CD4-positive, alpha-beta T cell (primary cell): ENCODE measurements around the gene ZNF23. TPM values are rescaled to one million over a fixed set of nuclear protein-coding genes. Genes with fewer than 3 reads are reported as not detected.

Experiments used
- ATAC-seq: fragments of 200-7000 bp; cut with Tn5 transposase; one replicate; pipeline ENCODE4 v1.10.0; 2022; ENCODE audit warnings: mild to moderate bottlenecking; ENCODE audit not compliant: poor library complexity
- CTCF ChIA-PET: fragments of 350-600 bp; sonication (Branson Sonifier 250); formaldehyde crosslinking; loops from one replicate; lab custom pipeline; 2021; ENCODE audit warnings: antibody characterized with exemption, inconsistent platforms; lab: Charles Lee
- POLR2A ChIA-PET: fragments of 350-600 bp; sonication (Branson Sonifier 250); formaldehyde crosslinking; loops from one replicate; lab custom pipeline; 2021; ENCODE audit warnings: antibody characterized with exemption, inconsistent platforms; lab: Charles Lee
- DNase-seq, 14 experiments: peaks; one replicate each; pipeline ENCODE4 v3.0.0-alpha.2; 2013 to 2020; ENCODE audit warnings: mixed read lengths in 2 of 14
- H3K27ac ChIP-seq, 2 donors: one replicate each; pipeline versions ENCODE4 v1.5.1 to v1.7.0; 2013; ENCODE audit warnings: low read length in 2 of 2, low read depth in 1 of 2, mild to moderate bottlenecking in 1 of 2
- H3K27me3 ChIP-seq, 2 experiments: 1 replicate in 1 of 2; 2 replicates in 1 of 2; pipeline versions ENCODE4 v1.6.1 to v1.7.0; 2013; ENCODE audit warnings: low read length in 2 of 2, control low read depth in 1 of 2, mild to moderate bottlenecking in 1 of 2, moderate library complexity in 1 of 2; ENCODE audit not compliant: insufficient read depth in 2 of 2, control insufficient read depth in 1 of 2
- H3K36me3 ChIP-seq: one replicate; pipeline ENCODE4 v1.6.1; 2013; ENCODE audit warnings: low read length, control low read depth; ENCODE audit not compliant: insufficient read depth
- H3K4me1 ChIP-seq: one replicate; pipeline ENCODE4 v1.6.1; 2013; ENCODE audit warnings: low read length, control low read depth; ENCODE audit not compliant: insufficient read depth
- H3K4me3 ChIP-seq: one replicate; pipeline ENCODE4 v1.5.1; 2013; ENCODE audit warnings: mild to moderate bottlenecking, low read length, moderate library complexity
- H3K9me3 ChIP-seq, 2 experiments: 1 replicate in 1 of 2; 2 replicates in 1 of 2; pipeline versions ENCODE4 v1.6.1 to v1.7.0; 2013; ENCODE audit warnings: low read length in 2 of 2, mild to moderate bottlenecking in 2 of 2, control low read depth in 1 of 2, moderate library complexity in 1 of 2; ENCODE audit not compliant: control insufficient read depth in 1 of 2, insufficient read depth in 1 of 2
- H3K27ac Mint-ChIP-seq: one replicate; pipeline ENCODE4 v1.8.0; 2020; ENCODE audit warnings: mixed read lengths
- H3K27me3 Mint-ChIP-seq: one replicate; pipeline ENCODE4 v1.8.0; 2021; ENCODE audit warnings: mixed read lengths
- H3K36me3 Mint-ChIP-seq: one replicate; pipeline ENCODE4 v1.8.0; 2021; ENCODE audit warnings: low read depth, mixed read lengths
- H3K4me1 Mint-ChIP-seq: one replicate; pipeline ENCODE4 v1.8.0; 2021; ENCODE audit warnings: low read depth, mixed read lengths
- H3K4me3 Mint-ChIP-seq: one replicate; pipeline ENCODE4 v1.8.0; 2020; ENCODE audit warnings: mild to moderate bottlenecking, mixed read lengths
- H3K9me3 Mint-ChIP-seq: one replicate; pipeline ENCODE4 v1.8.0; 2020; ENCODE audit warnings: mixed read lengths
- intact Hi-C, 2 experiments: fragments of 100-400 bp; cut with DNase I in 1 of 2; cut with micrococcal nuclease in 1 of 2; formaldehyde crosslinking; loops; one replicate each; pipeline versions ENCODE4 v1.15.1 to v1.9.0; 2023 to 2025; cut with DNase I, micrococcal nuclease
- total RNA-seq, 174 experiments: library from RNA in 2 of 174; stranded (reverse) in 2 of 174; gene quantifications; one replicate each; pipeline ENCODE4 v1.2.3 and lab custom pipeline; 2021 to 2026
- TF ChIP-seq, protein P1 (sequence below): fragments of 200-600 bp; IDR thresholded peaks from one replicate; pipeline ENCODE4 v1.8.0; 2022; ENCODE audit warnings: antibody characterized with exemption, mild to moderate bottlenecking

The ZNF23 gene
- total RNA-seq, 2 experiments from 2014 or later: 7.0 to 8.4 TPM

DNA sequence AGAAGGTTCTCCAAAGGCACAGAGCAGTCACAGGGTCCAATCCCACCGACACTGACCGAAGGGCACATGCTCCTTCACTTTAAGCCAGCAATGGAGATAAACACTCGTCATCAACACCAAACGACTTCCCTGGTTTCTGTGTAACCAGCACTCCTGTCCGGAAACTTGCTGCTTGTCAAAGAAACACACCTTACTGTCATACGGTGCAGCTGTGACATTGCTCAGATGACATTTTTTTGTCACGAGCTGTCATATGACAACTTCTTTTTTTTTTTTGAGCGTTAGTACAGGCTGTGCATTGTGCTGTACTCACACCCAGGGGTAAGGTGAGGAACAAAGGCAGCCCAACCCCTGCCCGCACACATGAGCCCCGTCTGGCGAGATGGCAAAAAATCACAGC, 59.4 kb downstream of the ZNF23 start:
- ATAC-seq (no peak), DNase-seq (no peak)
- TF ChIP-seq, protein P1, sequence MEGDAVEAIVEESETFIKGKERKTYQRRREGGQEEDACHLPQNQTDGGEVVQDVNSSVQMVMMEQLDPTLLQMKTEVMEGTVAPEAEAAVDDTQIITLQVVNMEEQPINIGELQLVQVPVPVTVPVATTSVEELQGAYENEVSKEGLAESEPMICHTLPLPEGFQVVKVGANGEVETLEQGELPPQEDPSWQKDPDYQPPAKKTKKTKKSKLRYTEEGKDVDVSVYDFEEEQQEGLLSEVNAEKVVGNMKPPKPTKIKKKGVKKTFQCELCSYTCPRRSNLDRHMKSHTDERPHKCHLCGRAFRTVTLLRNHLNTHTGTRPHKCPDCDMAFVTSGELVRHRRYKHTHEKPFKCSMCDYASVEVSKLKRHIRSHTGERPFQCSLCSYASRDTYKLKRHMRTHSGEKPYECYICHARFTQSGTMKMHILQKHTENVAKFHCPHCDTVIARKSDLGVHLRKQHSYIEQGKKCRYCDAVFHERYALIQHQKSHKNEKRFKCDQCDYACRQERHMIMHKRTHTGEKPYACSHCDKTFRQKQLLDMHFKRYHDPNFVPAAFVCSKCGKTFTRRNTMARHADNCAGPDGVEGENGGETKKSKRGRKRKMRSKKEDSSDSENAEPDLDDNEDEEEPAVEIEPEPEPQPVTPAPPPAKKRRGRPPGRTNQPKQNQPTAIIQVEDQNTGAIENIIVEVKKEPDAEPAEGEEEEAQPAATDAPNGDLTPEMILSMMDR: no peak
- ChIA-PET POLR2A (no interaction called here), CTCF (no interaction called here)
- intact Hi-C loops: no loop called here
- Mint-ChIP-seq H3K27me3 (peaks cover 62% of the 10 kb centered on the region), H3K27ac (no peak overlapping the region), H3K4me1 (no peaks in the 10 kb centered on the region), H3K4me3 (no peak overlapping the region), H3K9me3 (no peaks in the 10 kb centered on the region), H3K36me3 (no peaks in the 10 kb centered on the region)
- Histone ChIP-seq H3K9me3 (peaks cover 0 to 18% of the 10 kb centered on the region in 2 experiments), H3K27me3 (peaks cover 7 to 13% of the 10 kb centered on the region in 2 experiments), H3K36me3 (no peaks in the 10 kb centered on the region), H3K4me1 (peaks cover 5% of the 10 kb centered on the region), H3K4me3 (no peak overlapping the region), H3K27ac (no peak overlapping the region)

DNA sequence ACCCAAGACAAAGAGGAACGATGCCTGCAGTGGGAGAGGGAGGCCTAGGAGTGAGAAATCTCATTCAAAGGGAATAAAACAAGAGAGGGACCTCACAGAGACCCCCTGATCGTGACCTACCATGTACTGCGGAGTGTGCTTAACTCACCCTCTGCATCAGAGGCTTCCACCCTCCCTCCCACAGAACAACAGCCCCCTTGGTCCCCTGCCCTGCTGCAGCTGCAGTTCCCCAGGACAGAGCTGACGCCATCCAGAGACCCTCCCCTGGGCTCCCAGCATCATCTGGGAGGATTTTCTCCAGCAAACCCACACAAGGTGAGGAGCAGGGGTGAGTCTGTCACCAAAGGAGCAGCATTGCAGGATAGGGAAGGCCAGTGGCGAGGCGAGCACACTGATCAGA, 60.0 kb downstream of the ZNF23 start:
- ChIA-PET POLR2A (no interaction called here), CTCF (no interaction called here)
- peaks cover 5% of the 10 kb centered on the region for H3K4me1 ChIP-seq
- Mint-ChIP-seq H3K9me3 (no peaks in the 10 kb centered on the region), H3K4me3 (no peak overlapping the region), H3K4me1 (no peaks in the 10 kb centered on the region), H3K27me3 (peaks cover 56% of the 10 kb centered on the region), H3K36me3 (no peaks in the 10 kb centered on the region), H3K27ac (no peak overlapping the region)
- peaks cover 0 to 18% of the 10 kb centered on the region in 2 experiments for H3K9me3 ChIP-seq
- H3K36me3 ChIP-seq: no peaks in the 10 kb centered on the region
- TF ChIP-seq, protein P1: no peak
- intact Hi-C loops: no loop called here
- ATAC-seq (no peak), DNase-seq (no peak)
- H3K27me3 ChIP-seq: peaks cover 4 to 10% of the 10 kb centered on the region in 2 experiments
- no peak overlapping the region for H3K4me3 ChIP-seq
- no peak overlapping the region for H3K27ac ChIP-seq

DNA sequence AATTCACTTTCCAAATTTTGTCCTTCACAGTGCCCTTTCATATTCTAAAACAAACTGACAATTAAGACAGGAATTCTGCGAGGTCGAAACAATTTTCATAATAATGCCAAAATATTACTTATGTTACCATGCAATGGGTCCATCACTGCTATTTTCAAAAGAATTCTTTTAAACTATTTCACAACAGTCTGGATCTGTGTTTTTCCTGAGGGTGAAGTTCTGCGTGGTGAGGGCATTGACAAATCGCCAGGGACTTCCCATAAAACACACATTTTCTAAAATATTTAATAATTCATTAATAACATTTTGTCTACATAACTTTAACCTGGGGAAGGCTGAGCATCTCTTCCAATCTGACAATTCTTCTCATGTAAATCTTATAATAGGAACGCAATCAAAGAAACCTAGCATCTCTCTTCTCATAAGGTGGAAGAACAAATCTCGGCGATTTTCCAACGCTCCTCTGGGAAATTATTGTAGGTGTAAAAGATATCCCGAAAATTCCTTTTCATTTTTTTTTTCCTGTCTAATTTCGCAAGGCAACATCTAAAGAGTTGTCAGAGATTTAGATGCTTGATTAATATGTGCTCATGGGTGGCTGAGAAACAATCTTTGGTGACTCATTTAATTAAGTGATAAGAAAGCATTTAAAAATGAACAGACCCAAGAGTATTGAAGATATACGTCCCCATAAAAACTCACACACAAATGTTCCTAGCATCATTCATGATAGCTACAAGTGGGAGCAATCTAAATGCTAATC, 62.1 kb downstream of the ZNF23 start:
- no peak overlapping the region for H3K4me3 Mint-ChIP-seq
- intact Hi-C loops: no loop called here
- Histone ChIP-seq H3K4me3 (no peak overlapping the region), H3K9me3 (peaks cover 0 to 14% of the 10 kb centered on the region in 2 experiments), H3K27me3 (peaks cover 3 to 4% of the 10 kb centered on the region in 2 experiments), H3K36me3 (no peaks in the 10 kb centered on the region), H3K4me1 (no peaks in the 10 kb centered on the region), H3K27ac (no peak overlapping the region)
- no peaks in the 10 kb centered on the region for H3K4me1 Mint-ChIP-seq
- ChIA-PET POLR2A (no interaction called here), CTCF (no interaction called here)
- H3K36me3 Mint-ChIP-seq: no peaks in the 10 kb centered on the region
- no peaks in the 10 kb centered on the region for H3K9me3 Mint-ChIP-seq
- H3K27ac Mint-ChIP-seq: no peak overlapping the region
- ATAC-seq (no peak), DNase-seq (no peak)
- TF ChIP-seq, protein P1: no peak
- peaks cover 61% of the 10 kb centered on the region for H3K27me3 Mint-ChIP-seq

Other genes with a start within 250 kb of the ZNF23 start
- gene HYDIN, start 231.5 kb downstream of the ZNF23 start, total RNA-seq: not detected
- 1 to 10 TPM; 5.9 to 6.6 TPM for gene CMTR2, start 172.8 kb downstream of the ZNF23 start, total RNA-seq
- gene CALB2, start 103.5 kb downstream of the ZNF23 start, total RNA-seq: not detected
- gene TLE7, start 20.2 kb downstream of the ZNF23 start, total RNA-seq: not detected
- gene ZNF19, start 27.1 kb upstream of the ZNF23 start, total RNA-seq: 1 to 10 TPM; 4.6 to 6.4 TPM
- gene CHST4, start 64.2 kb upstream of the ZNF23 start, total RNA-seq: not detected
- not detected for gene TAT, start 114.8 kb upstream of the ZNF23 start, total RNA-seq
- not detected for gene MARVELD3, start 163.9 kb upstream of the ZNF23 start, total RNA-seq